HFFc6 (cell line): Measurements from ENCODE around the gene TRIM28. TPM values are rescaled to one million over a fixed set of nuclear protein-coding genes. Genes with fewer than 3 reads are reported as not detected.

Source experiments
- DNase-seq: peaks from one replicate; pipeline ENCODE4 v3.0.0-alpha.2; 2018
- H3K27ac Mint-ChIP-seq: 2 replicates; pipeline ENCODE4 v1.8.0; 2020; ENCODE audit warnings: mild to moderate bottlenecking, mixed read lengths
- H3K27me3 Mint-ChIP-seq: 2 replicates; pipeline ENCODE4 v1.8.0; 2021; ENCODE audit warnings: mild to moderate bottlenecking, moderate library complexity, mixed read lengths; ENCODE audit not compliant: insufficient read depth
- H3K36me3 Mint-ChIP-seq: 2 replicates; pipeline ENCODE4 v1.8.0; 2021; ENCODE audit warnings: low read depth, mixed read lengths
- H3K4me1 Mint-ChIP-seq: 2 replicates; pipeline ENCODE4 v1.8.0; 2020; ENCODE audit warnings: low read depth, mixed read lengths
- H3K4me3 Mint-ChIP-seq: 2 replicates; pipeline ENCODE4 v1.8.0; 2020; ENCODE audit warnings: mild to moderate bottlenecking, moderate library complexity, mixed read lengths
- H3K9me3 Mint-ChIP-seq: 2 replicates; pipeline ENCODE4 v1.8.0; 2020; ENCODE audit warnings: mild to moderate bottlenecking, mixed read lengths
- CTCF ChIP-seq: fragments of 200-600 bp; sonication (generic); IDR thresholded peaks from 2 replicates; pipeline ENCODE4 v1.5.0; 2021; ENCODE audit warnings: antibody characterized with exemption, mild to moderate bottlenecking
- total RNA-seq, 6 experiments: library from RNA; stranded (reverse); fragmentation: NEBNext Ultra II Directional; extraction: Animal tissue kit (Norgen Biotek cat#: 25700); gene quantifications; 2 replicates in 1 of 6; 3 replicates in 5 of 6; pipeline ENCODE4 v1.2.3, GENCODE V29; 2021

The TRIM28 gene
- total RNA-seq, 6 experiments from 2014 or later: 376 to 529 (median 445) TPM

DNA sequence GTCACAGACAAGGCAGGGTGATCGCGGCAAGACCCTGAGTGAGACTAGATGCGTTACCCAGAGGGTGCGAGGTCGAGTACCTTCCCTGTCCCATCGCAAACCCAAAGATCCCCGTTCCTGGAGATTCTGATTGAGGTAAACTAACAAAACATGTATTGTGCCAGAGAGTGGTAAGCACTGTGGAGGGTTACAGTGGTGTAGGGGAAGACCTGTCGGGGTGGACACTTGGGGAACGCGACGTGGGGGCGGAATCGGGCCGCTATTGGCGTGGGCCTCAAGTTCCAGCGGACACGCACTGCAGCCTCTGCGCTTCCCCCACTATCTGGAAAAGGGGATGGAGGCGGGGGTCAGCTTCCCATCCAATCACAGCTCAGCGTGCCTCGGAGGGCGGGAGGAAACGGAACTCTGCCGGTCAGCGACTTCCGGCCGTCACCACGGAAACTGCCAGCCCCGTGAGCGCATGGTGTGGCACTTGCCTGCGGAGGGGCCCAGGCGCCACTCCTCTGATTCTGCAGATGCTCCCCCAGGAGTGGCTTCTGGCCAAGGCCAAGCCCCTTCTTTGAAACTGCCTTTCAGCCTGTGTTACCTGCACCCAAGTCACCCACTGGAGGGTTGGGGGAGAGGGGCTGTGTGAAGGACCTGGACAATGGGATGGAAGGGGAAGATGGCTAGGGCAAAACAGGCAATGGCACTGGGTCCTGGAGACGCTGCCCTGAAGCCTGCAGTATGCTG lies 15.6 kb downstream of the TRIM28 start:
- Mint-ChIP-seq H3K4me3 (peak overlapping the region; percentile 99), H3K36me3 (peaks cover 25% of the 10 kb centered on the region), H3K27ac (peak overlapping the region; percentile 100), H3K9me3 (peaks cover 4% of the 10 kb centered on the region; the same call in 1 of the 2 replicates), H3K27me3 (peaks cover 19% of the 10 kb centered on the region), H3K4me1 (peaks cover 39% of the 10 kb centered on the region)
- DNase-seq: peak; percentile 82
- TF ChIP-seq CTCF: no peak

DNA sequence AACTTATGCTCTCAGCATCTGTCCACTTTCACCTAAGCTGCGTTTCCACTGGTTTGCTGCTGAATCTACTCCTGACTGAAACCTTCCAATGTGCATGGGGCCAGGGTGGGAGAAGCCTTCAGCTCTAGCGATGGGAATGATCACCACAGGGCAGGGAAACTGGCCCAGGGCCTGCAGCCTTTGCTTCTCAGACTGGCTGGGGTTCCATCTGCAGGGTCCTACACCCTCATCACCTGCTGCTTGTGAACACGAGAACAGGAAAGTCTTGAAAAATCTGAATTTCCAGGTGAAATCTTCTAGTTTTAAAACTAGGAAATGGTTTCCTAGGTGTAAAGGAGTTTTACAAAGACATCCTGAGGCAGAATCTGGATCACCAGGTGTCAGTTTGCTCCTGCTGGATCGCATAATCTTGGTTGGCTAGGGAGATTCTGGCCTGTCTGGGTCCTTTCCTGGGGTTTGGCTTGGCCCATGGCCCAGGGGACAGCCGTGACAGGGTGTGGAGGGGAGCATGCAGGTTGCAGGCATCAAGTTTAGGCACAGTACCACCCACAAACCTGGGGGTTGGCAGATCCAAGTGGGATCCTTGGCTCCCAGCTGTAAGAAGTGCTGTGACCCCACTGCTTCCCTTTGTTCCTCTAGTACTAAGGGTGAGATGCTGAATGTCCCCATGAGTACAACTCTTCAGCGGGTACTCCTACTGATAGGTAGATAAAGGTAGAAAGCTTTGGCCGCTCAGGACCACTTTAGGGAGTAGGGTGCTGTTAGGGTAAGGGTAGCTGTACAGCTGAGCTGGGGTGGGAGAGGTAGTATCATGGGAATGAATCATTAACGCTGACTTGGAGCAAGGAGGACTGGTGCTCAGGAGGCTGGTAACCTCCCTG lies 16.4 kb downstream of the TRIM28 start:
- peaks cover 4% of the 10 kb centered on the region; the same call in 1 of the 2 replicates for H3K9me3 Mint-ChIP-seq
- no peak for TF ChIP-seq CTCF
- H3K4me1 Mint-ChIP-seq: peaks cover 32% of the 10 kb centered on the region
- H3K36me3 Mint-ChIP-seq: peaks cover 26% of the 10 kb centered on the region
- no peak for DNase-seq
- peak overlapping the region; percentile 100 for H3K27ac Mint-ChIP-seq
- H3K27me3 Mint-ChIP-seq: peaks cover 11% of the 10 kb centered on the region
- peak overlapping the region; percentile 99 for H3K4me3 Mint-ChIP-seq

- no peak for DNase-seq
- no peak for TF ChIP-seq CTCF
- H3K27ac Mint-ChIP-seq: peak overlapping the region; percentile 100; the same call in 1 of the 2 replicates
- H3K9me3 Mint-ChIP-seq: peaks cover 4% of the 10 kb centered on the region; the same call in 1 of the 2 replicates
- H3K4me1 Mint-ChIP-seq: peaks cover 29% of the 10 kb centered on the region
- no peak overlapping the region for H3K4me3 Mint-ChIP-seq
- H3K36me3 Mint-ChIP-seq: peaks cover 26% of the 10 kb centered on the region
- H3K27me3 Mint-ChIP-seq: peaks cover 11% of the 10 kb centered on the region
Observed at GRCh38 chr19:58560921-58561320, 17.1 kb downstream of the TRIM28 start.

DNA sequence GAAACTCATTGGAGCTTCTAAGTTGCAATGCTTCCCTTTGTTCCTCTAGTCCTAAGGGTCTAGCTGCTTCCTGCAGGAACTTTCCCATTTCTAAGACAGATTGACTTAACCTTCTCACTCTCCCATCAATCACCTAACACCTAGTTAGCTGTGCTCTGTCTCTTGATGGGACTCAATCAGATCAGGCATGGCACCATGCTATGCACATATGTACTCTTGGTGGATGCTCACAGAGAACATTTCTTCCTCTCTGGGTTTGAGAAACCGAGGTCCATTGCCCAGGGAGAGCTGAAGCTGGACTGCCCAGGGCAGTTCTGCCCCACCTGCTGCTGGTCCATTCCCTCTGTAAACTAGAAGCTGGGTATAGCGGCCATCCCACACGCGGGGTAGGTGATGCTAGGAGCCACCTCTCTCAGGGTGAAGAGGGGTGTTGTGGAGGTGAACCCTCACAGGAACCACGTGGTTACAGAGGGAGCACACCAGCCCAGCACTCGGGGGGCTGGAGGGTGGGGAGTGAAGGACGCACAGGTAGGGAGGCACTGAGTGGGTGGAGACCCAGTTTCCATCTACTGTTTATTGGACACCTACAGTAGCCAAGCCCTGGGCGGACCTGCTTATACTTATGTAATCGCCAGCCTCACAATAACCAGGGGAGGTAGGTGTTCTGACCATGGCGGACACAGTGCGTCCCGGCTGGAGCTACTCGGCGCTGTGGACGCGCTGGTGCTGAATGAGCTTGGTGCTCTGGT lies 17.7 kb downstream of the TRIM28 start:
- H3K4me3 Mint-ChIP-seq: no peak overlapping the region

More for the DNA sequence above, 17.7 kb downstream of the TRIM28 start:
- peaks cover 20% of the 10 kb centered on the region for H3K36me3 Mint-ChIP-seq
- DNase-seq: no peak
- H3K9me3 Mint-ChIP-seq: peaks cover 4% of the 10 kb centered on the region; the same call in 1 of the 2 replicates
- no peak for TF ChIP-seq CTCF
- peaks cover 11% of the 10 kb centered on the region for H3K27me3 Mint-ChIP-seq
- H3K27ac Mint-ChIP-seq: no peak overlapping the region
- peaks cover 23% of the 10 kb centered on the region for H3K4me1 Mint-ChIP-seq
